Parathyroid adenoma (tissue), 2 donors: ENCODE measurements around the gene PDLIM3.

Experiments
- H2AFZ ChIP-seq: fragments of 300-600 bp; sonication (generic); one replicate; pipeline ENCODE4 v1.7.0; 2017; ENCODE audit warnings: antibody characterized with exemption, mild to moderate bottlenecking
- H3K27ac ChIP-seq: fragments of 300-600 bp; sonication (generic); one replicate; pipeline ENCODE4 v1.7.0; 2017
- H3K27me3 ChIP-seq: fragments of 300-600 bp; sonication (generic); one replicate; pipeline ENCODE4 v1.7.0; 2017; ENCODE audit warnings: low read length; ENCODE audit not compliant: control insufficient read depth, insufficient read depth
- H3K36me3 ChIP-seq: fragments of 300-600 bp; sonication (generic); one replicate; pipeline ENCODE4 v1.7.0; 2017; ENCODE audit warnings: low read length; ENCODE audit not compliant: control insufficient read depth, insufficient read depth
- H3K4me1 ChIP-seq: fragments of 300-600 bp; sonication (generic); one replicate; pipeline ENCODE4 v1.7.0; 2017; ENCODE audit warnings: control low read depth
- H3K4me2 ChIP-seq: fragments of 300-600 bp; sonication (generic); one replicate; pipeline ENCODE4 v1.7.0; 2017; ENCODE audit warnings: low read length
- H3K4me3 ChIP-seq: fragments of 300-600 bp; sonication (generic); one replicate; pipeline ENCODE4 v1.7.0; 2017; ENCODE audit warnings: low read depth, low read length
- H3K79me2 ChIP-seq: fragments of 300-600 bp; sonication (generic); one replicate; pipeline ENCODE4 v1.7.0; 2017; ENCODE audit warnings: control low read depth
- H3K9ac ChIP-seq: fragments of 300-600 bp; sonication (generic); one replicate; pipeline ENCODE4 v1.7.0; 2017; ENCODE audit warnings: mild to moderate bottlenecking
- H3K9me3 ChIP-seq: fragments of 300-600 bp; sonication (generic); one replicate; pipeline ENCODE4 v1.7.0; 2017; ENCODE audit warnings: low read length; ENCODE audit not compliant: control insufficient read depth
- CTCF ChIP-seq: fragments of 300-600 bp; sonication (generic); IDR thresholded peaks from one replicate; pipeline ENCODE4 v1.7.0; 2017; ENCODE audit warnings: antibody characterized with exemption, mild to moderate bottlenecking
- donor health status: primary hyperparathyroidism.

PDLIM3 gene

GRCh38 chr4:185546335-185546734, 11.0 kb upstream of the PDLIM3 start:
- no peak for TF ChIP-seq CTCF
- Histone ChIP-seq H3K4me1 (no peaks in the 10 kb centered on the region), H2AFZ (no peak overlapping the region), H3K27ac (no peak overlapping the region), H3K9me3 (no peaks in the 10 kb centered on the region), H3K36me3 (no peaks in the 10 kb centered on the region), H3K79me2 (no peaks in the 10 kb centered on the region), H3K4me2 (no peak overlapping the region), H3K27me3 (no peaks in the 10 kb centered on the region), H3K4me3 (no peak overlapping the region), H3K9ac (no peak overlapping the region)

GRCh38 chr4:185542626-185543315, 7.5 kb upstream of the PDLIM3 start:
- no peaks in the 10 kb centered on the region for H3K79me2 ChIP-seq
- H3K27ac ChIP-seq: no peak overlapping the region

GRCh38 chr4:185541251-185541727, 6.0 kb upstream of the PDLIM3 start:
- TF ChIP-seq CTCF: no peak
- no peak overlapping the region for H3K27ac ChIP-seq
- no peak overlapping the region for H3K9ac ChIP-seq
- no peaks in the 10 kb centered on the region for H3K36me3 ChIP-seq
- H3K4me1 ChIP-seq: no peaks in the 10 kb centered on the region
- H3K4me2 ChIP-seq: no peak overlapping the region
- no peak overlapping the region for H3K4me3 ChIP-seq
- H3K27me3 ChIP-seq: no peaks in the 10 kb centered on the region
- H2AFZ ChIP-seq: peak overlapping the region; percentile 38
- no peaks in the 10 kb centered on the region for H3K9me3 ChIP-seq
- no peaks in the 10 kb centered on the region for H3K79me2 ChIP-seq

More at GRCh38 chr4:185542626-185543315, 7.5 kb upstream of the PDLIM3 start:
- no peak overlapping the region for H2AFZ ChIP-seq
- no peaks in the 10 kb centered on the region for H3K36me3 ChIP-seq
- H3K9ac ChIP-seq: no peak overlapping the region
- no peaks in the 10 kb centered on the region for H3K9me3 ChIP-seq
- no peak overlapping the region for H3K4me3 ChIP-seq
- no peak for TF ChIP-seq CTCF
- no peak overlapping the region for H3K4me2 ChIP-seq
- no peaks in the 10 kb centered on the region for H3K4me1 ChIP-seq
- no peaks in the 10 kb centered on the region for H3K27me3 ChIP-seq

- no peak overlapping the region for H3K4me2 ChIP-seq
- H3K27me3 ChIP-seq: no peaks in the 10 kb centered on the region
- H3K4me3 ChIP-seq: no peak overlapping the region
- H3K36me3 ChIP-seq: no peaks in the 10 kb centered on the region
- no peak overlapping the region for H2AFZ ChIP-seq
- no peak overlapping the region for H3K27ac ChIP-seq
- H3K9me3 ChIP-seq: no peaks in the 10 kb centered on the region
- H3K9ac ChIP-seq: no peak overlapping the region
- no peaks in the 10 kb centered on the region for H3K4me1 ChIP-seq
- H3K79me2 ChIP-seq: no peaks in the 10 kb centered on the region
- no peak for TF ChIP-seq CTCF
Measured at GRCh38 chr4:185540487-185541120, 5.3 kb upstream of the PDLIM3 start.
